ENCODE measurements around the gene PLA1A. TPM values are rescaled to one million over a fixed set of nuclear protein-coding genes. Genes with fewer than 3 reads are reported as not detected.
A peak's percentile ranks its signal among the peaks of the same experiment; 100 is the strongest.

Gene PLA1A
- total and polyA plus RNA-seq, 4 donors = 0.50 to 5.7 (median 3.1) TPM

DNA sequence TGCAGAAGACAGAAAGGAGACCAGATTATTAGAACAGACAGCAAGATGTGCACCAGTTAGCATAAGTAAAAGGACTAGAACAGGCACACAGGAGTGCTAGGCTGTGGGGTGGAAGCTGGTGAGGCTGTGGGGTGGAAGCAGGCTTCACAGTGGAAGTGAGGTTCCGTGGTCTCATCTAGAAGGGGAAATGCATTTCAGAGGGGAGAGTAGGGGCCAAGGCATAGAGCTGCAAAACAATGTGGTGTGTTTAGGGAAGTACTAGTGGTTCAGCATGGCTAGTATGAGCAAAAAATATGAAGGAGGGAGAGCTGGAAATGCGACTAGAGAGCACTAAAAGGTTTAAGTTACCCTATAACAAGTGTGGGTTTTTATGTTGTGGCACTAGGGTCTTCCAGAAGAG is 56.2 kb downstream of the PLA1A start:
- Histone ChIP-seq H3K4me1 (ENCODE audit: control insufficient read depth in 1 of 2, insufficient read depth in 2 of 2, low read length in 2 of 2) (no peaks in the 10 kb centered on the region), H3K36me3 (ENCODE audit: control insufficient read depth in 1 of 2, insufficient read depth in 2 of 2, low read length in 1 of 2) (no peaks in the 10 kb centered on the region), H3K27me3 (ENCODE audit: control insufficient read depth in 1 of 2, insufficient read depth in 2 of 2, low read length in 1 of 2) (no peaks in the 10 kb centered on the region), H3K9me3 (ENCODE audit: control insufficient read depth, low read length) (no peaks in the 10 kb centered on the region), H3K4me3 (ENCODE audit: low read length in 2 of 2) (no peak overlapping the region), H3K27ac (ENCODE audit: low read depth in 1 of 2, low read length in 2 of 2) (no peak overlapping the region)
- DNase-seq = no peak
- intact Hi-C loops (cut with DNase I) = no loop called here
- no peak for ATAC-seq (ENCODE audit: low FRiP score)
- WGBS, 2 donors = 45 to 47% methylated on average over 2 of the region's 2 CpGs

DNA sequence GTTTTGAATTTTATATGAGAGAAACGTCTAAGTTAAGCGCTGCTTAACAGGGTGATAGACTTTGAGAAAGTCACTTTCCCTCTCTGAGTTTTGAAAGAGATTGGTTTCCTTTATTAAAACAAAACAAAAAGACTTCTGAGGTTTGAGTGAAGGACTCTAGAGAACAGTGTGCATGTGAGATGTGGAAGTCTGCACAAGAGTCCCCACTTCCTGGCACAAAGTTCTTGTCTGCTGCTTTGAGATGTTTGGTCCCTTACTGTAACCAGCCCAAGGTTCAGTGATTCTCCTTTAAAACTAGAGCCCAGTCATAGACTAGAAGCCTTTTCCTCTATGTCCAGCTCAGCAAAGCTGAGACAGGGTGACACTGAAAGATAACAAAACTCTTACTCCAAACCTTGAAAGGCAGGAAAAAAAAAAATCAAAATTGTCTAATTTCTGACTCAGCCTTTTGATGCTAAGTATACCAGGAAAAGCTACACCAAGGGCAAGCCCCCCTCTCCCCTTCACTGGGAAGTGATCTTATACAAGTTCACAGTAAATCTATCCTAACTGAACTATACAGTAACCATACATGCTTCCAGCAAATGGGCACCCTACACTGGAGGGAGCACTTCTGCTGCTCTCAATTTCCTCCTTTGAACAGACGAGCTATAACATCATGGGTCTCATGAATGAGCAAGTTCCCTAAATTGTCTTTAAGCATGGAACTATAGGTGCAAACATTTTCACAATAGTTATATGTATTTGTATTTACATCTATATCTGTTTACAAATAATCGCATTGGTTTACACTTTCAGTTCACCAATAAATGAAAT is 60.4 kb downstream of the PLA1A start:
- WGBS, 2 donors = 86 to 87% methylated on average over 4 of the region's 4 CpGs
- Histone ChIP-seq H3K27me3 (ENCODE audit: control insufficient read depth in 1 of 2, insufficient read depth in 2 of 2, low read length in 1 of 2) (no peaks in the 10 kb centered on the region), H3K9me3 (ENCODE audit: control insufficient read depth, low read length) (no peaks in the 10 kb centered on the region), H3K27ac (ENCODE audit: low read depth in 1 of 2, low read length in 2 of 2) (no peak overlapping the region), H3K4me1 (ENCODE audit: control insufficient read depth in 1 of 2, insufficient read depth in 2 of 2, low read length in 2 of 2) (peaks cover 3 to 5% of the 10 kb centered on the region in 2 donors), H3K36me3 (ENCODE audit: control insufficient read depth in 1 of 2, insufficient read depth in 2 of 2, low read length in 1 of 2) (no peaks in the 10 kb centered on the region), H3K4me3 (ENCODE audit: low read length in 2 of 2) (no peak overlapping the region)
- intact Hi-C loops (cut with DNase I) = no loop called here
- no peak for DNase-seq
- no peak for ATAC-seq (ENCODE audit: low FRiP score)

DNA sequence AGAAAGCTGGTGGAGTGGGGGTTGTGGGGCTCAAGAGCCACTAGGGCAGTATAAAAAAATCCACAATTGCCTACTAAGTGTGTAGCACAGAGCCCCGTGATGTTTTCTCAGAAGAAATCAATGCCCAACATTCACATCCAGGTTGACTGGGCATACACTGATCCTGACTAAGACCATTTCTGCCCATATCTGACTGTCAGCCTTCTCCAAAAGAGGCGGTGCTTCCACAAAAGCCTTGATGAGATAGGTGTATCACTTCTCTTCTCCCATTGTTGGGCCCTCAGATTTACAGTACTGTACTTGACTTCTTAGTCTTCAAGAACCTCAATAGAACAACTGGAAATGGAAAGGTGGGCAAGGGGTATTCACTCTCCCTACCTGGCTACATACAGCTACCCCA is 61.3 kb downstream of the PLA1A start:
- intact Hi-C loops (cut with DNase I) = no loop called here
- DNase-seq (no peak), ATAC-seq (ENCODE audit: low FRiP score) (no peak)
- H3K9me3 ChIP-seq (ENCODE audit: control insufficient read depth, low read length) = no peaks in the 10 kb centered on the region
- H3K27ac ChIP-seq (ENCODE audit: low read depth in 1 of 2, low read length in 2 of 2) = no peak overlapping the region
- no peaks in the 10 kb centered on the region for H3K27me3 ChIP-seq (ENCODE audit: control insufficient read depth in 1 of 2, insufficient read depth in 2 of 2, low read length in 1 of 2)
- 91 to 97% methylated on average over 2 of the region's 2 CpGs for WGBS, 2 donors
- H3K4me3 ChIP-seq (ENCODE audit: low read length in 2 of 2) = no peak overlapping the region
- H3K4me1 ChIP-seq (ENCODE audit: control insufficient read depth in 1 of 2, insufficient read depth in 2 of 2, low read length in 2 of 2) = peaks cover 3 to 5% of the 10 kb centered on the region in 2 donors
- no peaks in the 10 kb centered on the region for H3K36me3 ChIP-seq (ENCODE audit: control insufficient read depth in 1 of 2, insufficient read depth in 2 of 2, low read length in 1 of 2)

GRCh38 chr3:119659606-119660291 is 62.1 kb downstream of the PLA1A start:
- 89% methylated on average over 9 of the region's 9 CpGs for WGBS, 2 donors
- Histone ChIP-seq H3K36me3 (ENCODE audit: control insufficient read depth in 1 of 2, insufficient read depth in 2 of 2, low read length in 1 of 2) (no peaks in the 10 kb centered on the region), H3K4me1 (ENCODE audit: control insufficient read depth in 1 of 2, insufficient read depth in 2 of 2, low read length in 2 of 2) (peaks cover 3 to 5% of the 10 kb centered on the region in 2 donors), H3K27ac (ENCODE audit: low read depth in 1 of 2, low read length in 2 of 2) (peak overlapping the region in 1 of 2 donors; percentile 55), H3K27me3 (ENCODE audit: control insufficient read depth in 1 of 2, insufficient read depth in 2 of 2, low read length in 1 of 2) (no peaks in the 10 kb centered on the region), H3K4me3 (ENCODE audit: low read length in 2 of 2) (no peak overlapping the region), H3K9me3 (ENCODE audit: control insufficient read depth, low read length) (no peaks in the 10 kb centered on the region)
- no peak for ATAC-seq (ENCODE audit: low FRiP score)
- intact Hi-C loops (cut with DNase I) = no loop called here
- DNase-seq = no peak

- Histone ChIP-seq H3K36me3 (ENCODE audit: control insufficient read depth in 1 of 2, insufficient read depth in 2 of 2, low read length in 1 of 2) (no peaks in the 10 kb centered on the region), H3K4me1 (ENCODE audit: control insufficient read depth in 1 of 2, insufficient read depth in 2 of 2, low read length in 2 of 2) (peaks cover 3 to 5% of the 10 kb centered on the region in 2 donors), H3K27ac (ENCODE audit: low read depth in 1 of 2, low read length in 2 of 2) (peak within 1 kb of the TSS in 1 of 2 donors; percentile 84), H3K9me3 (ENCODE audit: control insufficient read depth, low read length) (no peaks in the 10 kb centered on the region), H3K27me3 (ENCODE audit: control insufficient read depth in 1 of 2, insufficient read depth in 2 of 2, low read length in 1 of 2) (no peaks in the 10 kb centered on the region), H3K4me3 (ENCODE audit: low read length in 2 of 2) (no peak within 1 kb of the TSS)
- 25 to 31% methylated on average over 9 of the region's 9 CpGs for WGBS, 2 donors
- peak; percentile 57 to 74 for DNase-seq
- no peak for ATAC-seq (ENCODE audit: low FRiP score)
- intact Hi-C loops (cut with DNase I) = no loop called here
Measured at GRCh38 chr3:119660474-119661440, 63.1 kb downstream of the PLA1A start, which contains the start of gene POPDC2. Gene POPDC2 (minus strand): TSS chr3:119660589. CDS start chr3:119660423, 166 bp downstream.

DNA sequence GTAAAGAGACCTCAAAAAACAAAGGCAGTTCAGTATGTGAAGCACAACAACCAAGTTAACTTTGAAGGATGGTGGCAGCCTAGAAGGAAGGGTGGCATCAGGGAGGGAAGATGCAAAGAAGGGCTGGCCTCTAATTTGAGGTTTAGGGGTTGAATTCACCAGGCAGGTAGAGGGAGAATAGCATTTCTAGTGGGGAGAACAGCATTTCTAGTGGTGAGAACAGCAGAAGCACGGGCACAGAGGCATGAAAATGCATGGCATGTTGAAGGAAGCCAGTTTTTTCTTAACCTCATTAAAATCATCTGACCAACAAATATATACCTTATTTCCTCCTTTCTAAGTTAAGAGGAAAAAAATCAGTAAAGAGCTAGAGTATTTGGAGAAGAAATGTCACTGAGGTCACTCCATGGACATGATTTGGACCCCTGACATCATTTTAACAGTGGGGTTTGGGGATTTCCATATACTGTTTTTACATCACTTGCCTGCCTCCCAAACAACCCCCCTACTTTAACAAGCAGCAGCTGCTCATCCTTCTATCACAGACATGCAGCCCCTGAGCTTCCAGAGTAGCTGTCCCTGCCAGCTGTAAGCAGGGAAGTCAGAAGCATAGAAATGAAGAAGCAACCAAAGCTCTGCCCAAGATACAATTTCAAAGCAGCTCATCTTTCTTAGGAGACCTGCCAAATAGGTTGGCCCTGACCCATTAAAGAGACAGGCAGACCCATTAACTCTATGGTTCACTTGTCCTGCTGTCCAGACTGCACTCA is 65.1 kb downstream of the PLA1A start:
- 33 to 47% methylated on average over 1 of the region's 1 CpG for WGBS, 2 donors
- Histone ChIP-seq H3K27me3 (ENCODE audit: control insufficient read depth in 1 of 2, insufficient read depth in 2 of 2, low read length in 1 of 2) (no peaks in the 10 kb centered on the region), H3K27ac (ENCODE audit: low read depth in 1 of 2, low read length in 2 of 2) (peak overlapping the region in 1 of 2 donors; percentile 43), H3K4me3 (ENCODE audit: low read length in 2 of 2) (no peak overlapping the region), H3K9me3 (ENCODE audit: control insufficient read depth, low read length) (no peaks in the 10 kb centered on the region), H3K4me1 (ENCODE audit: control insufficient read depth in 1 of 2, insufficient read depth in 2 of 2, low read length in 2 of 2) (peaks cover 3 to 5% of the 10 kb centered on the region in 2 donors), H3K36me3 (ENCODE audit: control insufficient read depth in 1 of 2, insufficient read depth in 2 of 2, low read length in 1 of 2) (no peaks in the 10 kb centered on the region)
- ATAC-seq (ENCODE audit: low FRiP score) (no peak), DNase-seq (no peak)
- intact Hi-C loops (cut with DNase I) = no loop called here

GRCh38 chr3:119663885-119664284 is 66.2 kb downstream of the PLA1A start:
- no peak overlapping the region for H3K27ac ChIP-seq (ENCODE audit: low read depth in 1 of 2, low read length in 2 of 2)
- no peaks in the 10 kb centered on the region for H3K36me3 ChIP-seq (ENCODE audit: control insufficient read depth in 1 of 2, insufficient read depth in 2 of 2, low read length in 1 of 2)
- peaks cover 3 to 5% of the 10 kb centered on the region in 2 donors for H3K4me1 ChIP-seq (ENCODE audit: control insufficient read depth in 1 of 2, insufficient read depth in 2 of 2, low read length in 2 of 2)
- intact Hi-C loops (cut with DNase I) = no loop called here
- ATAC-seq (ENCODE audit: low FRiP score) = no peak
- no peaks in the 10 kb centered on the region for H3K9me3 ChIP-seq (ENCODE audit: control insufficient read depth, low read length)
- 84 to 86% methylated on average over 2 of the region's 2 CpGs for WGBS, 2 donors
- H3K27me3 ChIP-seq (ENCODE audit: control insufficient read depth in 1 of 2, insufficient read depth in 2 of 2, low read length in 1 of 2) = no peaks in the 10 kb centered on the region
- no peak for DNase-seq
- H3K4me3 ChIP-seq (ENCODE audit: low read length in 2 of 2) = no peak overlapping the region

DNA sequence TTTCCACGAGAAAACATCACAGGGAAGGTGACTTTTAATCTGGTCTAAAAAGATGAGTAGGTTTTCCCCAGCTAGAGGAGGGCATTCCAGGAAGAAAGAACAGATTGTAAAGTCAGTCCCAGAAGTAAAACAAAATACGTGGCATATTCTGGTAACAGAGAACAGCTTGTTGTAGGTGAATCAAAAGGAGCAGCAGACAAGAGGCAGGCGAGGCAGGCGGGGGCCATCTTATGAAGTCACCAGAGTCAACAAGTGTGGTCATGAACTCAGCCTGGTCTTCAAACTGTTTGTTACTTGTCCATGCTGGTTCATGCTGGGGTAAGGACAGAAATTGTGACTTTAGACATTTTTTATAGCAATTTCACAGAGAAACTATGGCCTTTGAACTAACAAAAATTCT is 66.7 kb downstream of the PLA1A start:
- Histone ChIP-seq H3K27ac (ENCODE audit: low read depth in 1 of 2, low read length in 2 of 2) (no peak overlapping the region), H3K27me3 (ENCODE audit: control insufficient read depth in 1 of 2, insufficient read depth in 2 of 2, low read length in 1 of 2) (no peaks in the 10 kb centered on the region), H3K4me3 (ENCODE audit: low read length in 2 of 2) (no peak overlapping the region), H3K9me3 (ENCODE audit: control insufficient read depth, low read length) (no peaks in the 10 kb centered on the region), H3K4me1 (ENCODE audit: control insufficient read depth in 1 of 2, insufficient read depth in 2 of 2, low read length in 2 of 2) (peaks cover 3 to 5% of the 10 kb centered on the region in 2 donors), H3K36me3 (ENCODE audit: control insufficient read depth in 1 of 2, insufficient read depth in 2 of 2, low read length in 1 of 2) (no peaks in the 10 kb centered on the region)
- intact Hi-C loops (cut with DNase I) = no loop called here
- WGBS, 2 donors = 72 to 78% methylated on average over 4 of the region's 4 CpGs
- DNase-seq = no peak
- no peak for ATAC-seq (ENCODE audit: low FRiP score)

Measured in aorta (tissue), 5 donors.